HepG2 (cell line): ENCODE data around the gene ZC3H15. TPM values are rescaled to one million over a fixed set of nuclear protein-coding genes. Genes with fewer than 3 reads are reported as not detected.

ENCODE experiments used
- BHLHE40 ChIP-seq: IDR thresholded peaks from 2 replicates; pipeline ENCODE4 v1.6.1; 2011; ENCODE audit warnings: low read length, improper control_type of control experiment
- FOXC1 ChIP-seq: sonication (generic); formaldehyde crosslinking; IDR thresholded peaks from 2 replicates; pipeline ENCODE4 v1.8.0; 2022; ENCODE audit warnings: mild to moderate bottlenecking, missing genetic modification reagents, borderline replicate concordance
- HNF4G ChIP-seq, 2 experiments: sonication (generic) in 1 of 2; formaldehyde crosslinking in 1 of 2; IDR thresholded peaks; 2 replicates each; pipeline versions ENCODE4 v1.4.0 to v1.6.1; 2011 to 2020; ENCODE audit warnings: borderline replicate concordance in 2 of 2, low read depth in 2 of 2, mild to moderate bottlenecking in 2 of 2, low read length in 1 of 2, missing genetic modification reagents in 1 of 2, moderate library complexity in 1 of 2
- ISL2 ChIP-seq: sonication (generic); formaldehyde crosslinking; IDR thresholded peaks from 2 replicates; pipeline ENCODE4 v1.5.0; 2020; ENCODE audit warnings: missing genetic modification reagents
- NCOA2 ChIP-seq: sonication (generic); formaldehyde crosslinking; IDR thresholded peaks from 2 replicates; pipeline ENCODE4 v1.8.0; 2022; ENCODE audit warnings: inconsistent platforms
- PAXIP1 ChIP-seq: sonication (generic); formaldehyde crosslinking; conservative IDR thresholded peaks from 2 replicates; pipeline ENCODE4 v1.4.0; 2020; ENCODE audit warnings: mild to moderate bottlenecking, missing genetic modification reagents, moderate library complexity
- RBM22 ChIP-seq: fragments of 200-400 bp; formaldehyde crosslinking; optimal IDR thresholded peaks from 2 replicates; pipeline ENCODE3; 2017; ENCODE audit warnings: mild to moderate bottlenecking, low read length, moderate library complexity
- RFX1 ChIP-seq: fragments of 450-650 bp; IDR thresholded peaks from 2 replicates; pipeline ENCODE4 v1.6.1; 2017
- RXRB ChIP-seq: IDR thresholded peaks from 2 replicates; pipeline ENCODE4 v1.6.1; 2016; ENCODE audit warnings: borderline replicate concordance, missing genetic modification reagents, missing compliant biosample characterization
- SP140L ChIP-seq: sonication (generic); formaldehyde crosslinking; IDR thresholded peaks from 2 replicates; pipeline ENCODE4 v1.4.0; 2020; ENCODE audit warnings: missing genetic modification reagents, borderline replicate concordance
- TAF1 ChIP-seq: sonication (generic); formaldehyde crosslinking; IDR thresholded peaks from 2 replicates; pipeline ENCODE4 v1.4.0; 2020; ENCODE audit warnings: missing genetic modification reagents
- ZBTB37 ChIP-seq: sonication (generic); formaldehyde crosslinking; IDR thresholded peaks from 2 replicates; pipeline ENCODE4 v1.4.0; 2020; ENCODE audit warnings: mild to moderate bottlenecking, missing genetic modification reagents
- ZNF552 ChIP-seq: sonication (generic); formaldehyde crosslinking; IDR thresholded peaks from 2 replicates; pipeline ENCODE4 v1.9.0; 2022; ENCODE audit warnings: missing genetic modification reagents, mild to moderate bottlenecking, borderline replicate concordance
- ZNF619 ChIP-seq: sonication (generic); formaldehyde crosslinking; IDR thresholded peaks from 2 replicates; pipeline ENCODE4 v1.4.0; 2020; ENCODE audit warnings: mild to moderate bottlenecking, missing genetic modification reagents
- polyA plus RNA-seq, 8 experiments: library from polyadenylated mRNA; depleted of rRNA in 3 of 8; stranded (reverse) in 7 of 8; unstranded in 1 of 8; fragments of >200 nt; fragmentation: Illumina TruSeq in 4 of 8; extraction: Trizol in 4 of 8; gene quantifications; 2 replicates each; pipeline versions ENCODE4 v1.2.1 to v1.2.3, GENCODE V29; 2011 to 2016; ENCODE audit warnings: low read depth in 4 of 8, missing spikeins in 1 of 8, mixed read lengths in 1 of 8; ENCODE audit not compliant: insufficient read depth in 1 of 8
- total RNA-seq, 5 experiments: library from RNA; depleted of rRNA; stranded (reverse); fragments of >200 nt; fragmentation: Illumina TruSeq; extraction: Trizol; gene quantifications; 2 replicates each; pipeline ENCODE4 v1.2.3, GENCODE V29; 2016; ENCODE audit warnings: low read depth in 1 of 5

The ZC3H15 gene
- total and polyA plus RNA-seq, 2 of the 13 experiments (the other 11 are each of a cell fraction or from before 2014, with no cell fraction given) = 84.6 to 168 TPM

- TF ChIP-seq ZBTB37 (CRISPR knock-in tag) (0 out of 2 replicates have a peak, but pooled peaks have one; percentile 28), NCOA2 (no peak), ZNF619 (no peak), PAXIP1 (CRISPR knock-in tag) (no peak), RXRB (CRISPR knock-in tag) (no peak), TAF1 (CRISPR knock-in tag) (no peak), ISL2 (CRISPR knock-in tag) (no peak), RFX1 (no peak), FOXC1 (CRISPR knock-in tag) (no peak), SP140L (CRISPR knock-in tag) (no peak), ZNF552 (CRISPR knock-in tag) (no peak), RBM22 (peak; percentile 40), BHLHE40 (peak; percentile 79), HNF4G (IDR thresholded peaks at IDR 0.05; ENCODE audit: borderline replicate concordance, low read depth, low read length) (no peak), HNF4G (CRISPR knock-in tag; IDR thresholded peaks at IDR 0.05; ENCODE audit: borderline replicate concordance, low read depth) (no peak)
- TF ChIP-seq, all 625 proteins: peak for 13
Observed at GRCh38 chr2:186485576-186485870, 537 bp upstream of the ZC3H15 start (continued).
